Activated CD8-positive, alpha-beta T cell treated with anti-CD3 and anti-CD28 coated beads for 36 hours (primary cell): Measurements from ENCODE around the gene MRPL34. TPM values are rescaled to one million over a fixed set of nuclear protein-coding genes. Genes with fewer than 3 reads are reported as not detected.

Source experiments
- ATAC-seq: fragments of 200-7000 bp; cut with Tn5 transposase; one replicate; pipeline ENCODE4 v1.10.0; 2021; ENCODE audit warnings: mild to moderate bottlenecking, moderate library complexity
- CTCF ChIA-PET: fragments of 350-600 bp; sonication (Branson Sonifier 250); formaldehyde crosslinking; loops from one replicate; lab custom pipeline; 2021; ENCODE audit warnings: antibody characterized with exemption; lab: Charles Lee
- POLR2A ChIA-PET: fragments of 350-600 bp; sonication (Branson Sonifier 250); formaldehyde crosslinking; loops from one replicate; lab custom pipeline; 2021; ENCODE audit warnings: antibody characterized with exemption; lab: Charles Lee
- DNase-seq: peaks from one replicate; pipeline ENCODE4 v3.0.0-alpha.2; 2020
- H3K27ac Mint-ChIP-seq: one replicate; pipeline ENCODE4 v1.8.0; 2021; ENCODE audit warnings: mild to moderate bottlenecking, mixed read lengths
- H3K27me3 Mint-ChIP-seq: one replicate; pipeline ENCODE4 v1.8.0; 2021; ENCODE audit warnings: mixed read lengths
- H3K36me3 Mint-ChIP-seq: one replicate; pipeline ENCODE4 v1.8.0; 2021; ENCODE audit warnings: low read depth, mixed read lengths
- H3K4me1 Mint-ChIP-seq: one replicate; pipeline ENCODE4 v1.8.0; 2021; ENCODE audit warnings: low read depth, mixed read lengths
- H3K4me3 Mint-ChIP-seq: one replicate; pipeline ENCODE4 v1.8.0; 2021; ENCODE audit warnings: mild to moderate bottlenecking, moderate library complexity, mixed read lengths
- H3K9me3 Mint-ChIP-seq: one replicate; pipeline ENCODE4 v1.8.0; 2021; ENCODE audit warnings: mixed read lengths
- intact Hi-C: fragments of 100-400 bp; cut with micrococcal nuclease; formaldehyde crosslinking; loops from one replicate; pipeline ENCODE4 v1.10.0; 2022
- total RNA-seq, 2 experiments: library from RNA; stranded (reverse); gene quantifications; one replicate each; pipeline ENCODE4 v1.2.3, GENCODE V29; 2021
- TF ChIP-seq, protein P1 (sequence below): fragments of 200-600 bp; IDR thresholded peaks from one replicate; pipeline ENCODE4 v1.8.0; 2022; ENCODE audit warnings: antibody characterized with exemption, mild to moderate bottlenecking

The MRPL34 gene
- 100 to 1,000 TPM; 101 to 107 TPM for total RNA-seq

DNA sequence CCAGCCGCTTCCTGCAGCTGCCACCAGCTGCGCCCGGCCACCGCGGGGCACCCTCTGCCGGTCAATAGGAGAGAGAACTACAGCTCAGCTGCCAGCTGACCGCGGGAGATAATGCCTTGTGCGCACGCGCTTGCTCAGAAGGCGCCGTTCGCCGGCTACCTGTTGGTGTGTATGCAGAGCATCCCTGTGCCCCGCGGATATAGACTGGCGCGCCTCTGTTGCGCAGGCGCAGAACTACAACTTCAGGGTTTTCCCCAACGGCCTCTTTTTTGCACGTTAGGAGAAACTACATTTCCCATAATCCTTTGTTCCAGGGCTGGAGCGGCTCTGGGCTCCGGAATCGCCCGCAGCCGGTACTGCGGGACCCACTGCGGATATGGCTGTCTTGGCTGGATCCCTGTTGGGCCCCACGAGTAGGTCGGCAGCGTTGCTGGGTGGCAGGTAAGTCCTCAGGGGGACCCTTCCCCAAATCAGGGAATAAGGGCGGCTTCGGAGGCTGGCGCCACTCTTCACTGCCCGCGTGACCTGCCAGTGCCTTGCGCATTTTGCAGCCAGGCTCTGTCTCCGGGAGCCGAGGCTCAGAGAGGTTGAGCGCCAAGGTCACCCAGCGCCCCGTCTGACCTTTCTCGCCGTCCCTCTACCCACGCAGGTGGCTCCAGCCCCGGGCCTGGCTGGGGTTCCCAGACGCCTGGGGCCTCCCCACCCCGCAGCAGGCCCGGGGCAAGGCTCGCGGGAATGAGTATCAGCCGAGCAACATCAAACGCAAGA lies at the start of gene MRPL34:
Gene MRPL34, plus strand, starts transcription at position 356 of the 768 bp plus-strand sequence. Its CDS starts 21 bp downstream, at position 377.
- H3K27me3 Mint-ChIP-seq, result no peaks in the 10 kb centered on the region
- peak; percentile 98 for DNase-seq
- POLR2A ChIA-PET, result interaction anchor here (0.7 to 5.3 kb wide), 8 partner anchors 12 to 82 kb away, joined by 3 to 28 read pairs (median 4); no protein-coding TSS in a partner anchor
- CTCF ChIA-PET, result interaction anchor here (0.6 to 3.1 kb wide), 17 partner anchors 8 to 237 kb away, joined by 3 to 27 read pairs (median 3); partner anchors contain the start of genes ANKLE1 and OCEL1
- peak within 1 kb of the TSS; percentile 87 for H3K4me3 Mint-ChIP-seq
- no peaks in the 10 kb centered on the region for H3K9me3 Mint-ChIP-seq
- H3K4me1 Mint-ChIP-seq, result peaks cover 37% of the 10 kb centered on the region
- peak within 1 kb of the TSS; percentile 92 for H3K27ac Mint-ChIP-seq
- TF ChIP-seq, protein P1, sequence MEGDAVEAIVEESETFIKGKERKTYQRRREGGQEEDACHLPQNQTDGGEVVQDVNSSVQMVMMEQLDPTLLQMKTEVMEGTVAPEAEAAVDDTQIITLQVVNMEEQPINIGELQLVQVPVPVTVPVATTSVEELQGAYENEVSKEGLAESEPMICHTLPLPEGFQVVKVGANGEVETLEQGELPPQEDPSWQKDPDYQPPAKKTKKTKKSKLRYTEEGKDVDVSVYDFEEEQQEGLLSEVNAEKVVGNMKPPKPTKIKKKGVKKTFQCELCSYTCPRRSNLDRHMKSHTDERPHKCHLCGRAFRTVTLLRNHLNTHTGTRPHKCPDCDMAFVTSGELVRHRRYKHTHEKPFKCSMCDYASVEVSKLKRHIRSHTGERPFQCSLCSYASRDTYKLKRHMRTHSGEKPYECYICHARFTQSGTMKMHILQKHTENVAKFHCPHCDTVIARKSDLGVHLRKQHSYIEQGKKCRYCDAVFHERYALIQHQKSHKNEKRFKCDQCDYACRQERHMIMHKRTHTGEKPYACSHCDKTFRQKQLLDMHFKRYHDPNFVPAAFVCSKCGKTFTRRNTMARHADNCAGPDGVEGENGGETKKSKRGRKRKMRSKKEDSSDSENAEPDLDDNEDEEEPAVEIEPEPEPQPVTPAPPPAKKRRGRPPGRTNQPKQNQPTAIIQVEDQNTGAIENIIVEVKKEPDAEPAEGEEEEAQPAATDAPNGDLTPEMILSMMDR, result peak; percentile 81
- H3K36me3 Mint-ChIP-seq, result peaks cover 2% of the 10 kb centered on the region
- peak; percentile 68 for ATAC-seq
- intact Hi-C loops, result no loop called here

DNA sequence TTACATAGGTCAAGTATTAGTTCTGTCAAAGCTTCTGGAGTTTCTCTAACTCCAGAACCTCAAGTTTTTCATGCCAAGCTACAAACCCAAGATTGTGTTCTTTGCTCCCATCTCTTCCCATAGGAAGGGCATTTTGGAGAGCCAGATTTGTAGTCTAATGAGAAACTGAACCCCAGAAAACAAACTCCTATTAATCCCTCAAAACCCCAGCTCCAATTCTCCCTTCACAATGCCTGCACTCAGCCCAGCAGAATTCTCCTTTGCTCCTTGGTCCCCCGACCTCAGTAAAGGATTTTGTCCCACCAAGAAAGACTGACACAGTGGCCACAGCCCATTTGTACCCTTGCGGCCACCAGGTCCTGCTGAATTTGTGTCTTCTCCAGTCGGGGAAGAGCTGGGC lies 49.5 kb upstream of the MRPL34 start:
- H3K36me3 Mint-ChIP-seq, result no peaks in the 10 kb centered on the region
- H3K27me3 Mint-ChIP-seq, result no peaks in the 10 kb centered on the region
- peaks cover 5% of the 10 kb centered on the region for H3K4me1 Mint-ChIP-seq
- intact Hi-C loops, result no loop called here
- ATAC-seq (no peak), DNase-seq (no peak)
- H3K9me3 Mint-ChIP-seq, result no peaks in the 10 kb centered on the region
- TF ChIP-seq, protein P1, result no peak
- ChIA-PET CTCF (interaction anchor here (1.5 to 6.3 kb wide), 4 partner anchors 9 to 34 kb away, joined by 4 to 46 read pairs (median 8); partner anchors contain the start of gene ANKLE1), POLR2A (interaction anchor here (1.0 kb wide), 1 partner anchor 25 kb away, joined by 3 read pairs; no protein-coding TSS in a partner anchor)
- no peak overlapping the region for H3K4me3 Mint-ChIP-seq
- no peak overlapping the region for H3K27ac Mint-ChIP-seq

DNA sequence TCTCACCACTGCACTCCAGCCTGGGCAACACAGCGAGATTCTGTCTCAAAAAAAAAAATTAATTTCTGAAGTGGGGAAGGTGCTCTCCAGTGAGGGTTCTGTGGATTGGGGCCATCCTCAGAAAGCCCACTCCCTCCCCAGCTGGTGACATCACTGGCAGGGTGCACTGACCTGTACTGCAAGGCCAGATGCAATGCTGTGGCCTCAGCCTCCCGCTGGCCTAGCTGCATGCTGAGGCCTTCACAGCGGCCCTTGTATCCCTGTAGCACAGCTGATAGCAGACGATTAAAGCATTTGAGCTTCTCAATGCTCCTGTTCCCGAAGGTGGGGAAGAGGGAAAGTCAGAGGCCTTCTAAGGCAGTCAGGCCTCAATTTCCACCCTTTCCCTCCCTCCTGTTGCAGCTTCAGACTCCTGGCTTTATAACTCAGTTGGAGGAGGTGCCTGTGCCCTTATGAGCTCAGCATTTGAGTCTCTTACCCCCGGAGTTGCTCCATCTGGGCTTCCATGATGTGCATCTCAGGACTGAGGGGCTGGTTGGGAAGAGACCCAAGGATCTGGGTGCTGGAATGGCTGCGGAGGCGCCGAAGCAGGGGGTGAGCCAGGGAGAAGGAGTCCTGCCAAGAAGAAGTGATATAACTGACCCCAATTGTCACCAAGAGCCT lies 46.4 kb upstream of the MRPL34 start:
- Mint-ChIP-seq H3K4me1 (peaks cover 5% of the 10 kb centered on the region), H3K27me3 (no peaks in the 10 kb centered on the region), H3K36me3 (no peaks in the 10 kb centered on the region), H3K4me3 (no peak overlapping the region), H3K27ac (no peak overlapping the region), H3K9me3 (no peaks in the 10 kb centered on the region)
- POLR2A ChIA-PET, result interaction anchor here (0.6 to 3.0 kb wide), 3 partner anchors 16 to 44 kb away, joined by 3 to 9 read pairs (median 5); partner anchors contain the start of genes ANKLE1 and USE1
- DNase-seq (no peak), ATAC-seq (no peak)
- CTCF ChIA-PET, result interaction anchor here (0.7 to 6.3 kb wide), 7 partner anchors 8 to 1192 kb away, joined by 3 to 46 read pairs (median 4); partner anchors contain the start of genes ANKLE1 and BABAM1
- TF ChIP-seq, protein P1, result no peak
- intact Hi-C loops, result no loop called here

DNA sequence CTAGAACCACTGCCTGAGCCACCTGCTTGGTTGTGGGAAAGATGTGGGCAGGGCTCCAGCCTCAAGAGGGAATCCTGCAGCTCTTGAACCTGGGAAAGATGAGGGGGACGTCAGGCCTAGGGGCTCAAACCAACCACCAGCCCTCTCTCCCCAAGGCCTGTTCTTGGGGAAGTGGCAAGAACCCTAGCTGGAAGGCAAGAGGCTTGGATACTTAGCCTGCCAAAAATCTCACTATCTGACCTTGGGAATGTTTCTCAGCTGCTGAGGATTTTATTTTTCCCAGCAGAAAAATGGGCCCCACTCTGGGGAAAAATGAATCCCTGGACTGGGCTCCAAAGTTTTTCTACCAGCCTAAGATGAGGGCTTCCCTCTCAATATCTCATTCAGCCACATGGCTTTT lies 45.7 kb upstream of the MRPL34 start:
- DNase-seq (no peak), ATAC-seq (no peak)
- Mint-ChIP-seq H3K4me1 (peaks cover 8% of the 10 kb centered on the region), H3K36me3 (no peaks in the 10 kb centered on the region), H3K9me3 (no peaks in the 10 kb centered on the region), H3K27ac (no peak overlapping the region), H3K27me3 (no peaks in the 10 kb centered on the region), H3K4me3 (no peak overlapping the region)
- intact Hi-C loops, result no loop called here
- CTCF ChIA-PET, result interaction anchor here (0.7 to 6.3 kb wide), 19 partner anchors 8 to 195 kb away, joined by 3 to 46 read pairs (median 4); partner anchors contain the start of genes ANKLE1 and USE1
- TF ChIP-seq, protein P1, result no peak
- POLR2A ChIA-PET, result interaction anchor here (0.6 to 3.0 kb wide), 2 partner anchors 22 to 193 kb away, joined by 3 to 9 read pairs; partner anchors contain the start of gene ANKLE1
